GM06990 (cell line): ENCODE results near the gene MRPS18A.

Experiments used
- DNase-seq: peaks from one replicate; pipeline ENCODE4 v3.0.0-alpha.2; 2011; ENCODE audit not compliant: insufficient read length; ENCODE audit errors: extremely low read depth
- H3K27me3 ChIP-seq: replicated peaks from 2 replicates; pipeline ENCODE4 v1.6.0; 2011; ENCODE audit warnings: low read length; ENCODE audit not compliant: control insufficient read depth, insufficient read depth
- H3K36me3 ChIP-seq: 2 replicates; pipeline ENCODE4 v1.5.1; 2011; ENCODE audit warnings: low read length; ENCODE audit not compliant: control insufficient read depth, insufficient read depth
- H3K4me3 ChIP-seq: replicated peaks from 2 replicates; pipeline ENCODE4 v1.5.1; 2011; ENCODE audit warnings: low read depth, mild to moderate bottlenecking, control low read depth, low read length
- TF ChIP-seq, protein P1 (sequence below): IDR thresholded peaks from 2 replicates; pipeline ENCODE4 v1.5.1; 2011; ENCODE audit warnings: low read length, control low read depth, mild to moderate bottlenecking, inconsistent platforms; ENCODE audit not compliant: insufficient read depth, poor library complexity, severe bottlenecking

Gene MRPS18A

DNA sequence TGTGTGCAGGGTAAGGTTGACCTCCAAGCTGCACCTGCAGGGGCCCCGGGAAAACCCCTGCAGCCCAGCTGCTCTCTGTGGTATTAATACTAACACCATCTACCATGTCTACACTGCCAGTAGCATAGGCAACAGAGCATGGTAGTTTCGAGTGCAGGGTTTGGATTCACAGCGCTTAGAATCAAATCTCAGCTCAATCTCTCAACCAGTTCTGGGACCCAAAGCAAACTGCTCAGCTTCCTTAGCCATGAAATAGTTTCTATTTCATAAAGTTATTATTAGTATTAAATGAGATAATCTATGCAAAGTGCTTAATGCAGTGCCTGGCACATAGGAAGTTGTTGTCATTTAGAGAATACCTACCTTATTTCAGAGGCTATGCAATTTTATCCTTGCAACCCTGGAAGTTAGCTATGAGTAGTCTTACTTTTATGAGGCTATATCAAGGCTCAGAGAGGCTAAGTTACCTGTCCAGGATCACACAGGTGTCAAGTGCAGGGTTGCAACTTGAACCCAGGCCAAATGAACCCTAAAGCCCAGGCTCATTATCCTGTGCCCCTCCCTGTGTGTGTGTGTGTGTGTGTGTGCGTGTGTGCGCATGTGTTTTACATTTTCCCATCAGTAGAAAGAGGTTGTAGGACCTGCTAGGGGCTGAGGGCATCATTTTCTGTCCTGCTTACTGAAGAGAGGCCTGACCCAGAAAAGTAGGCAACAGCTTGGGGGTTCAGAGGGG, 27.6 kb upstream of the MRPS18A start:
- no peaks in the 10 kb centered on the region for H3K36me3 ChIP-seq
- TF ChIP-seq, protein P1, sequence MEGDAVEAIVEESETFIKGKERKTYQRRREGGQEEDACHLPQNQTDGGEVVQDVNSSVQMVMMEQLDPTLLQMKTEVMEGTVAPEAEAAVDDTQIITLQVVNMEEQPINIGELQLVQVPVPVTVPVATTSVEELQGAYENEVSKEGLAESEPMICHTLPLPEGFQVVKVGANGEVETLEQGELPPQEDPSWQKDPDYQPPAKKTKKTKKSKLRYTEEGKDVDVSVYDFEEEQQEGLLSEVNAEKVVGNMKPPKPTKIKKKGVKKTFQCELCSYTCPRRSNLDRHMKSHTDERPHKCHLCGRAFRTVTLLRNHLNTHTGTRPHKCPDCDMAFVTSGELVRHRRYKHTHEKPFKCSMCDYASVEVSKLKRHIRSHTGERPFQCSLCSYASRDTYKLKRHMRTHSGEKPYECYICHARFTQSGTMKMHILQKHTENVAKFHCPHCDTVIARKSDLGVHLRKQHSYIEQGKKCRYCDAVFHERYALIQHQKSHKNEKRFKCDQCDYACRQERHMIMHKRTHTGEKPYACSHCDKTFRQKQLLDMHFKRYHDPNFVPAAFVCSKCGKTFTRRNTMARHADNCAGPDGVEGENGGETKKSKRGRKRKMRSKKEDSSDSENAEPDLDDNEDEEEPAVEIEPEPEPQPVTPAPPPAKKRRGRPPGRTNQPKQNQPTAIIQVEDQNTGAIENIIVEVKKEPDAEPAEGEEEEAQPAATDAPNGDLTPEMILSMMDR = no peak
- H3K27me3 ChIP-seq = no peaks in the 10 kb centered on the region
- peak; percentile 86 for DNase-seq
- H3K4me3 ChIP-seq = no peak overlapping the region; the same call in 1 of the 2 replicates

DNA sequence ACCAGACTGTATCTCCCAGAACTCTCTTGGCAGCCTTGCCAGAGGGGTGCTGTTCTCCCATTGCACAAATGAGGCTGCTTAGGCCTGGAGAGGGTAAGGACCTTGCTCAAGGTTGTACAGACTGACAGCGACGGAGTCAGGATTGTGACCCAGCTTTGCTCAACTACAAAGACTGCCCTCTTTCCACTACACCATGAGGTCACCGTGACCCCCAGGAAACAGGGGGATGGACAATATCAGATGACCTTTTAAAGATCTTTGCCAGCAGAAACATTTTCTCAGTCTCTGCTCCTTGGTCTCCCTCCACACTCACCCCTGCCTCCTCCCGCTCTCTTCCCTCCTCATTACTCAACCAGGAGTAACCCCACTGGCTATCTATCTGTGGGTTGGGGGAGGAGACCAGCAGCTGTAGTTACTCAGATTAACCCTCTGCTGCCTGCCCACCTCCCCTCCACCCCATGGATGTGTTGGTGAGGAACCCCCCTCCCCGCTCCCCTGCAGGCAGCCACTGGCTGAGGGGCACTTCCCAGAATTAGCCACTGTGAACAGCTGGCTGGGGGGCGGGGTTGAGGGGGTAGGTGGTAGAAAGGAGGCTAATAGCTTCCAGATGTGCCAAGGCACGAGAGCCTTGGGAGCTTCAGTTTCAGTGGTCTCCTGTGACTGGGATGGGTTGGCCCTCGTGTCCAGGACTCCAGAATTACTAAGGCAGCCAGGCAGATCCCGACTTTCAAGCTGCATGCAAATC, 26.9 kb upstream of the MRPS18A start:
- H3K27me3 ChIP-seq = no peaks in the 10 kb centered on the region
- peak overlapping the region; percentile 20; the same call in 1 of the 2 replicates for H3K4me3 ChIP-seq
- TF ChIP-seq, protein P1 = no peak
- no peaks in the 10 kb centered on the region for H3K36me3 ChIP-seq
- no peak for DNase-seq

DNA sequence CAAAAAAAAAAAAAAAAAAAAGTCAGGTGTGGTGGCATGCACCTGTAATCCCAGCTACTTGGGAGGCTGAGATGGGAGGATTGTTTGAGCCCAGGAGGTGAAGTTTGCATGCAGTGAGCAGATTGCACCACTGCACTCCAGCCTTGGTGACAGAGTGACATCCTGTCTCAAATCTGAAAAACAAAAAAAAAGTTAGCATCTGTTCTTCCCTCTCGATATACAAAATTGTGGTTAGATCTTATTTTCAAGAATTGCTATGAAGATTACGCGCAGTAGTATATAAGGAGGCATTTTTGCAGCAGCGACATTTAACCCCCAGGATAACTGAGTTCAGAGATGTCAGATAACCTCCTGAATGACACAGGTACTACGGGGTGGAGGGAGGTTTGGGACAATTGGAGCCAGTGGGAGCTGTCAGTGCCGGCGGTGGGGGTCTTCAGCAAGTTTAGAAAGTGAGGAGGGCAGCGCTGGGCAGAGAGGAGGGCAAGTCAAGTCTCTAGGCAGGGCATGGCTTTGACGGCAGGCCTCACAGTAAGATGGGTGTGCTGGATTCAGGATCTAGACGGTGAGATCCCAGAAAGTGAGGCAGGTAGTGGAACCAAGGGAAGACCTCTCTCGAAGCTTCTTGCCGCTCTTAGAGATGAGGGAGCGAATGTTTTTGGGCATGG, 26.2 kb upstream of the MRPS18A start:
- no peaks in the 10 kb centered on the region for H3K36me3 ChIP-seq
- H3K4me3 ChIP-seq = no peak overlapping the region
- TF ChIP-seq, protein P1 = no peak
- DNase-seq = peak; percentile 38
- no peaks in the 10 kb centered on the region for H3K27me3 ChIP-seq

DNA sequence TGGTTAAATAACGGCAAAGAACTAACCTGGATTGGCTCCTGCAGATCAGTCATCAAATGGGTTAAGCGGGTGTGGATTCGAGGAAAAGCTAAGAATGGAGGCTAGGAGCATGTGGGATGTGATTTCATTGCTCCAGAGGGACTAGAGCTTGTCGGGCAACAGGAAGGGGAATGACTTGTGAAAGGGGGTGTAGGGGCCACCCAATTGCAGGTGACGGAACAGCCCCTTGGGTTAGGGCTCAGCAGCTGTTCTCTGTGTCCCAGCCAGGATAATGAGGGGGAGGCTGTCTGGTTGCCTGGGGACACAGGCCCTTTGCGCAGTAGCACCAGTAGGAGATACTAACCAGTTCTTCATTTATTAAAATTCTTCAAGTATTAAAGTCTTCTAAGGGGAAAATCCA, 25.0 kb upstream of the MRPS18A start:
- no peak for DNase-seq
- Histone ChIP-seq H3K27me3 (no peaks in the 10 kb centered on the region), H3K36me3 (no peaks in the 10 kb centered on the region), H3K4me3 (no peak overlapping the region)
- TF ChIP-seq, protein P1 = no peak

DNA sequence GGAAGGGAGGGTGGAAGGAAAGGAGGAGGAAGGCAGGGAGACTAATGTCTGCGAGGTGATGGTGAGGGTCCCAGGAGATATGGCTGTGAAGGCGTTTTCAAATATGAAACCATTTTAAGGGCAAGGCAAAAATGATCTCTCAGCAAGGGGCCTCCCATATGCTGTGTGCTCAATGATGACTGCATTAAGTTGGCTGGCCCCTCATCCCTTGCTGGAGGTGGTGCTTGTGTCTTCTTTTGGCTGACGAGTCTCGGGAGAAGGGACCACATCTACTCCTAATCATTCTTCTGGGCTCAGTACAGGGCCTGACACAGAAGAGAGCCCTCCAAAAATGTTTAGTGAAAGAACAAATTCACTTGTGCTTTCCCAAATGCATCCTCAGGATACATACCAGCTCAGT, 23.0 kb upstream of the MRPS18A start:
- Histone ChIP-seq H3K36me3 (no peaks in the 10 kb centered on the region), H3K27me3 (no peaks in the 10 kb centered on the region), H3K4me3 (no peak overlapping the region)
- DNase-seq = no peak
- TF ChIP-seq, protein P1 = no peak
